ENCODE data around the gene DNAH8. TPM values are rescaled to one million over a fixed set of nuclear protein-coding genes. Genes with fewer than 3 reads are reported as not detected.
"Not testable (repeated sequence)": the region's sequence is repeated elsewhere in the genome, so short reads cannot be mapped to it uniquely, and the experiment has no call there.

DNAH8 gene
- total RNA-seq, 1 donor from 2014 or later, result not detected

- Histone ChIP-seq H3K79me2 (ENCODE audit: insufficient read depth, low read length) (no peaks in the 10 kb centered on the region), H2AFZ (ENCODE audit: low read depth, low read length) (no peak overlapping the region), H3K4me2 (ENCODE audit: low read length) (no peak overlapping the region), H4K20me1 (ENCODE audit: insufficient read depth, low read length) (no peaks in the 10 kb centered on the region), H3K27ac (ENCODE audit: low read depth, low read length) (no peak overlapping the region), H3K27me3 (ENCODE audit: insufficient read depth, low read length) (no peaks in the 10 kb centered on the region), H3K9me3 (ENCODE audit: insufficient read depth, low read depth, low read length) (no peaks in the 10 kb centered on the region), H3K4me3 (ENCODE audit: insufficient read depth, low read depth, low read length) (no peak overlapping the region), H3K36me3 (ENCODE audit: insufficient read depth, low read length) (no peaks in the 10 kb centered on the region), H3K4me1 (ENCODE audit: insufficient read depth, low read length) (no peaks in the 10 kb centered on the region), H3K9ac (ENCODE audit: low read length) (no peak overlapping the region)
- Mint-ChIP-seq H3K9me3 (ENCODE audit: unreplicated experiment) (no peaks in the 10 kb centered on the region), H3K27ac (ENCODE audit: unreplicated experiment) (no peak overlapping the region), H3K27me3 (ENCODE audit: low read depth, unreplicated experiment) (peaks cover 1% of the 10 kb centered on the region), H3K4me3 (ENCODE audit: unreplicated experiment) (no peak overlapping the region), H3K4me1 (ENCODE audit: low read depth, unreplicated experiment) (no peaks in the 10 kb centered on the region), H3K36me3 (ENCODE audit: low read depth, unreplicated experiment) (no peaks in the 10 kb centered on the region)
- no peak for DNase-seq (ENCODE audit: low read depth)
- TF ChIP-seq, protein P1, sequence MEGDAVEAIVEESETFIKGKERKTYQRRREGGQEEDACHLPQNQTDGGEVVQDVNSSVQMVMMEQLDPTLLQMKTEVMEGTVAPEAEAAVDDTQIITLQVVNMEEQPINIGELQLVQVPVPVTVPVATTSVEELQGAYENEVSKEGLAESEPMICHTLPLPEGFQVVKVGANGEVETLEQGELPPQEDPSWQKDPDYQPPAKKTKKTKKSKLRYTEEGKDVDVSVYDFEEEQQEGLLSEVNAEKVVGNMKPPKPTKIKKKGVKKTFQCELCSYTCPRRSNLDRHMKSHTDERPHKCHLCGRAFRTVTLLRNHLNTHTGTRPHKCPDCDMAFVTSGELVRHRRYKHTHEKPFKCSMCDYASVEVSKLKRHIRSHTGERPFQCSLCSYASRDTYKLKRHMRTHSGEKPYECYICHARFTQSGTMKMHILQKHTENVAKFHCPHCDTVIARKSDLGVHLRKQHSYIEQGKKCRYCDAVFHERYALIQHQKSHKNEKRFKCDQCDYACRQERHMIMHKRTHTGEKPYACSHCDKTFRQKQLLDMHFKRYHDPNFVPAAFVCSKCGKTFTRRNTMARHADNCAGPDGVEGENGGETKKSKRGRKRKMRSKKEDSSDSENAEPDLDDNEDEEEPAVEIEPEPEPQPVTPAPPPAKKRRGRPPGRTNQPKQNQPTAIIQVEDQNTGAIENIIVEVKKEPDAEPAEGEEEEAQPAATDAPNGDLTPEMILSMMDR (IDR thresholded peaks at IDR 0.05; ENCODE audit: insufficient read depth, low read depth, low read length), result no peak
- FAIRE-seq, result no peak
Measured at GRCh38 chr6:38912378-38912777, 197.3 kb downstream of the DNAH8 start.

- Histone ChIP-seq H3K9me3 (ENCODE audit: insufficient read depth, low read depth, low read length) (no peaks in the 10 kb centered on the region), H3K4me3 (ENCODE audit: insufficient read depth, low read depth, low read length) (no peak overlapping the region), H3K27ac (ENCODE audit: low read depth, low read length) (no peak overlapping the region), H3K79me2 (ENCODE audit: insufficient read depth, low read length) (no peaks in the 10 kb centered on the region), H2AFZ (ENCODE audit: low read depth, low read length) (no peak overlapping the region), H3K27me3 (ENCODE audit: insufficient read depth, low read length) (no peaks in the 10 kb centered on the region), H3K4me2 (ENCODE audit: low read length) (no peak overlapping the region), H3K9ac (ENCODE audit: low read length) (no peak overlapping the region), H4K20me1 (ENCODE audit: insufficient read depth, low read length) (no peaks in the 10 kb centered on the region), H3K4me1 (ENCODE audit: insufficient read depth, low read length) (no peaks in the 10 kb centered on the region), H3K36me3 (ENCODE audit: insufficient read depth, low read length) (no peaks in the 10 kb centered on the region)
- H3K36me3 Mint-ChIP-seq (ENCODE audit: low read depth, unreplicated experiment), result no peaks in the 10 kb centered on the region
- H3K4me1 Mint-ChIP-seq (ENCODE audit: low read depth, unreplicated experiment), result no peaks in the 10 kb centered on the region
- peaks cover 5% of the 10 kb centered on the region for H3K27me3 Mint-ChIP-seq (ENCODE audit: low read depth, unreplicated experiment)
- no peaks in the 10 kb centered on the region for H3K9me3 Mint-ChIP-seq (ENCODE audit: unreplicated experiment)
- H3K4me3 Mint-ChIP-seq (ENCODE audit: unreplicated experiment), result no peak overlapping the region
- no peak overlapping the region for H3K27ac Mint-ChIP-seq (ENCODE audit: unreplicated experiment)
- no peak for FAIRE-seq
- no peak for TF ChIP-seq EZH2 (IDR thresholded peaks at IDR 0.05; ENCODE audit: insufficient read depth, low read length)
- TF ChIP-seq, protein P1 (IDR thresholded peaks at IDR 0.05; ENCODE audit: insufficient read depth, low read depth, low read length), result no peak
- DNase-seq (ENCODE audit: low read depth), result no peak
Measured at GRCh38 chr6:38915205-38915925, 200.3 kb downstream of the DNAH8 start.

DNA sequence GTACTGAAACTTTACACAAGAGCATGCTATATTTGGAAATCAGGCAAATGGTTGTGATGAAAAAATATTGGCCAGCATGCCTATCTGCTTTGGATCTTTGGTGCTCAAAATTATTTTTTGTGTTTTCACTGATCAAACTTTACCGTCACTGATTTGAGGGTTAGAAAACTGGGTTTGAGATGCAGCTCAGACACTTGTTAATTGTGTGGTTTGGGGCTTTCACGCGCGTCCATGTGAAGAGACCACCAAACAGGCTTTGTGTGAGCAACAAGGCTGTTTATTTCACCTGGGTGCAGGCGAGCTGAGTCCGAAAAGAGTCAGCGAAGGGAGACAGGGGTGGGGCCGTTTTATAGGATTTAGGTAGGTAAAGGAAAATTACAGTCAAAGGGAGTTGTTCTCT lies 206.4 kb downstream of the DNAH8 start:
- DNase-seq (ENCODE audit: low read depth); H3K4me1 Mint-ChIP-seq (ENCODE audit: low read depth, unreplicated experiment); H3K27me3 Mint-ChIP-seq (ENCODE audit: low read depth, unreplicated experiment); H2AFZ ChIP-seq (ENCODE audit: low read depth, low read length); H3K9me3 ChIP-seq (ENCODE audit: insufficient read depth, low read depth, low read length); H3K4me3 Mint-ChIP-seq (ENCODE audit: unreplicated experiment); H3K9me3 Mint-ChIP-seq (ENCODE audit: unreplicated experiment); H3K36me3 Mint-ChIP-seq (ENCODE audit: low read depth, unreplicated experiment); H3K27ac ChIP-seq (ENCODE audit: low read depth, low read length); H3K27me3 ChIP-seq (ENCODE audit: insufficient read depth, low read length); H3K79me2 ChIP-seq (ENCODE audit: insufficient read depth, low read length); H3K27ac Mint-ChIP-seq (ENCODE audit: unreplicated experiment); H3K4me3 ChIP-seq (ENCODE audit: insufficient read depth, low read depth, low read length); H3K4me1 ChIP-seq (ENCODE audit: insufficient read depth, low read length); H3K36me3 ChIP-seq (ENCODE audit: insufficient read depth, low read length); H3K4me2 ChIP-seq (ENCODE audit: low read length); H4K20me1 ChIP-seq (ENCODE audit: insufficient read depth, low read length); FAIRE-seq; H3K9ac ChIP-seq (ENCODE audit: low read length): not testable (repeated sequence)
